Prostate gland (tissue), 2 donors: ENCODE results near the gene VTI1B. TPM values are rescaled to one million over a fixed set of nuclear protein-coding genes. Genes with fewer than 3 reads are reported as not detected.
"Not testable (repeated sequence)": the region's sequence is repeated elsewhere in the genome, so short reads cannot be mapped to it uniquely, and the experiment has no call there.

Source experiments
- DNase-seq: peaks from one replicate; pipeline ENCODE4 v3.0.0-alpha.2; 2019; ENCODE audit warnings: low spot score
- H3K27ac ChIP-seq, 2 donors: fragments of 200-600 bp; sonication (generic); 2 replicates each; pipeline ENCODE4 v1.5.1; 2017 to 2019
- H3K27me3 ChIP-seq: fragments of 200-600 bp; sonication (generic); replicated peaks from 2 replicates; pipeline ENCODE4 v1.5.1; 2019; ENCODE audit not compliant: insufficient read depth
- H3K36me3 ChIP-seq, 2 donors: fragments of 200-600 bp; sonication (generic); 1 replicate in 1 of 2; 2 replicates in 1 of 2; pipeline versions ENCODE4 v1.5.1 to v1.8.1; 2017 to 2019
- H3K4me1 ChIP-seq: fragments of 200-600 bp; sonication (generic); replicated peaks from 2 replicates; pipeline ENCODE4 v1.5.1; 2019
- H3K4me3 ChIP-seq, 2 donors: fragments of 200-600 bp; sonication (generic); 2 replicates each; pipeline ENCODE4 v1.5.1; 2017 to 2019
- H3K9me3 ChIP-seq: fragments of 200-600 bp; sonication (generic); 2 replicates; pipeline ENCODE4 v1.5.1; 2017
- POLR2A ChIP-seq: fragments of 450-650 bp; IDR thresholded peaks from one replicate; pipeline ENCODE4 v1.6.1; 2016; ENCODE audit warnings: antibody characterized with exemption, mild to moderate bottlenecking
- POLR2AphosphoS5 ChIP-seq: sonication (generic); formaldehyde crosslinking; IDR thresholded peaks from one replicate; pipeline ENCODE4 v1.6.1; 2017; ENCODE audit warnings: antibody characterized with exemption
- WGBS: methylation state at CpG from one replicate; pipeline ENCODE4 v1.1.5; 2018; 5-methylcytosine and 5-hydroxymethylcytosine counted together
- intact Hi-C: fragments of 100-400 bp; cut with DNase I; formaldehyde crosslinking; loops from one replicate; pipeline ENCODE4 v1.14.2; 2022
- total RNA-seq, 2 donors: library from RNA; depleted of rRNA; stranded (reverse); fragments of >200 nt; gene quantifications; one replicate each; pipeline ENCODE4 v1.1.0, GENCODE V29; 2016
- TF ChIP-seq, protein P1 (sequence below), 4 experiments: fragments of 200-600 bp in 2 of 4; fragments of 450-650 bp in 2 of 4; sonication (generic) in 2 of 4; IDR thresholded peaks; 1 replicate in 3 of 4; 2 replicates in 1 of 4; pipeline ENCODE4 v1.5.1; 2016 to 2019; ENCODE audit warnings: antibody characterized with exemption in 4 of 4, mild to moderate bottlenecking in 2 of 4, moderate library complexity in 2 of 4

VTI1B gene
- total RNA-seq, 2 donors from 2014 or later = 52.0 to 52.6 TPM

DNA sequence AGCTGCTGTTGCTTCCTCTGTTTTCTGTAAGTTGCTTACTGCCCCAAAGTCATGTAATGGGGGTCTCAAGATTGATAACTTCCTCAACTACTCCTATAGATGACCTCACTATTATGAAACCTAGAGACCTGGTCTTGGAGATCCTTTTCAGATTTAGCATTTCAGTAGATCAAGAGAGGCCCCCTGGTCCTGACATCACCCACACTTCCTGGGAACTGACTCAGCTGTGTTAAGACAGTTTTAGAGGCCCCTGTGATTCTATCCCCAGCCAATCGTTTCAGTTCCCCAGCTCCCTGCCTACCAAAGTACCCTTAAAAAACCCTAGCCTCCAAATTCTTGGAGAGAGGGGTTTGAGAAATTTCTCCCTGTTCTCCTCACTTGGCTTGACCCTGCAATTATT is 63.9 kb downstream of the VTI1B start:
- intact Hi-C loops = no loop called here
- no peak for DNase-seq
- Histone ChIP-seq H3K9me3 (no peaks in the 10 kb centered on the region), H3K27ac (no peak overlapping the region), H3K36me3 (no peaks in the 10 kb centered on the region), H3K4me1 (no peaks in the 10 kb centered on the region), H3K27me3 (no peaks in the 10 kb centered on the region), H3K4me3 (no peak overlapping the region)
- 88% methylated on average over 1 of the region's 1 CpG for WGBS
- TF ChIP-seq POLR2A (no peak), POLR2AphosphoS5 (no peak)
- TF ChIP-seq, protein P1, sequence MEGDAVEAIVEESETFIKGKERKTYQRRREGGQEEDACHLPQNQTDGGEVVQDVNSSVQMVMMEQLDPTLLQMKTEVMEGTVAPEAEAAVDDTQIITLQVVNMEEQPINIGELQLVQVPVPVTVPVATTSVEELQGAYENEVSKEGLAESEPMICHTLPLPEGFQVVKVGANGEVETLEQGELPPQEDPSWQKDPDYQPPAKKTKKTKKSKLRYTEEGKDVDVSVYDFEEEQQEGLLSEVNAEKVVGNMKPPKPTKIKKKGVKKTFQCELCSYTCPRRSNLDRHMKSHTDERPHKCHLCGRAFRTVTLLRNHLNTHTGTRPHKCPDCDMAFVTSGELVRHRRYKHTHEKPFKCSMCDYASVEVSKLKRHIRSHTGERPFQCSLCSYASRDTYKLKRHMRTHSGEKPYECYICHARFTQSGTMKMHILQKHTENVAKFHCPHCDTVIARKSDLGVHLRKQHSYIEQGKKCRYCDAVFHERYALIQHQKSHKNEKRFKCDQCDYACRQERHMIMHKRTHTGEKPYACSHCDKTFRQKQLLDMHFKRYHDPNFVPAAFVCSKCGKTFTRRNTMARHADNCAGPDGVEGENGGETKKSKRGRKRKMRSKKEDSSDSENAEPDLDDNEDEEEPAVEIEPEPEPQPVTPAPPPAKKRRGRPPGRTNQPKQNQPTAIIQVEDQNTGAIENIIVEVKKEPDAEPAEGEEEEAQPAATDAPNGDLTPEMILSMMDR (IDR thresholded peaks at IDR 0.05) = no peak

DNA sequence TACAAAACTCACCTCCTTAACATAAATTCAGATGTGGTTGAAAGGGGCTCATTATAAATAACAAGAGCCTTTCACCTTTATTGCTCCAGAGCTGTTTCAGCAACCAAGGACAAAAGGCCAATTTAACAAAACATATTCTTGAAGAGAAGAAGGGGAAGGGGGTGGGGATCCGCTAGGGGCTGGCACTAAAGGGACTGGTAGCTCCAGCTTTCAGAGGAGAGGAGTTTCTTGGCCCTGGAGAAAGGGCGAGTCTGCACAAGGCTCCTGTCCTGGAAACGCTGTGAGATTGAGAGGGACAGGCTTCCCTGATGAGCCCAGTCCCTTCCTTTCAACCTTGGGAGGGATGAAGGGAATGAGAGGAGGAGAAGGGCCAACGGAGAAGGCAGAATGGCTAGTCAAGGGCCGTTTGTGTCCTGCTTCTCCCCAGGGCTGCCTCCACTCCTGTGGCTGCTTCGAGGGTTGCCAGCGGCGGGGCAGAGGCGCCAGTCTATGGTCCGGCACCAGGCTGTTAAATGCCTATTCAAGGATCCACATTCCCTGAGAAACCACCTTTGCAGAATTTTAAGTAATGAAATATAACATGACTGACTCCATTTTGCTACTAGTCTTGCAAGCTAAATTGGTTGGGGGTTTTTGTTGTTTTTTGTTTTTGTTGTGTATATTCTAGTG is 64.7 kb downstream of the VTI1B start:
- Histone ChIP-seq H3K4me3 (no peak overlapping the region), H3K27ac (no peak overlapping the region), H3K9me3 (no peaks in the 10 kb centered on the region), H3K4me1 (no peaks in the 10 kb centered on the region), H3K27me3 (no peaks in the 10 kb centered on the region), H3K36me3 (no peaks in the 10 kb centered on the region)
- intact Hi-C loops = no loop called here
- DNase-seq = no peak
- 63% methylated on average over 10 of the region's 10 CpGs for WGBS
- TF ChIP-seq POLR2AphosphoS5 (no peak), POLR2A (no peak)
- TF ChIP-seq, protein P1 (IDR thresholded peaks at IDR 0.05) = no peak

DNA sequence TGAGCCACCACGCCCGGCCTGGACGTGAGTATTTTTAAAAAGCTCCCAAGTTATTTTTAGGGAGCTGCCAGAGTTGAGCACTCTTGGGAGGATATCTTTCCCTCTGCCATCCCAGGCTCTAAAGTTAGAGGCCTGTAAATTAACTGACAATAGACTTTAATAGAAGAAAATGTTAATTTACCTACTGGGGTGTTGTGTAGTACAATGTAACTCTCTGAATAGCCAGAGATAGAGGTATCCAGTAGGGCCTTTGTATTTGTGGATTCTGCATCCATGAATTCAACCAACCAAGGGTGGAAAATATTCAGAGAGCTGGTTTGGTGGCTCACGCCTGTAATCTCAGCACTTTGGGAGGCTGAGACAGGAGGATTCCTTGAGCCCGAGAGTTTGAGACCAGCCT is 66.8 kb downstream of the VTI1B start:
- Histone ChIP-seq H3K27ac (no peak overlapping the region), H3K36me3 (no peaks in the 10 kb centered on the region), H3K4me1 (no peaks in the 10 kb centered on the region), H3K9me3 (no peaks in the 10 kb centered on the region), H3K27me3 (no peaks in the 10 kb centered on the region), H3K4me3 (no peak overlapping the region)
- TF ChIP-seq, protein P1 (IDR thresholded peaks at IDR 0.05) = no peak
- TF ChIP-seq POLR2A = no peak
- TF ChIP-seq POLR2AphosphoS5 = no peak
- DNase-seq = no peak
- intact Hi-C loops = no loop called here
- 95% methylated on average over 5 of the region's 5 CpGs for WGBS

DNA sequence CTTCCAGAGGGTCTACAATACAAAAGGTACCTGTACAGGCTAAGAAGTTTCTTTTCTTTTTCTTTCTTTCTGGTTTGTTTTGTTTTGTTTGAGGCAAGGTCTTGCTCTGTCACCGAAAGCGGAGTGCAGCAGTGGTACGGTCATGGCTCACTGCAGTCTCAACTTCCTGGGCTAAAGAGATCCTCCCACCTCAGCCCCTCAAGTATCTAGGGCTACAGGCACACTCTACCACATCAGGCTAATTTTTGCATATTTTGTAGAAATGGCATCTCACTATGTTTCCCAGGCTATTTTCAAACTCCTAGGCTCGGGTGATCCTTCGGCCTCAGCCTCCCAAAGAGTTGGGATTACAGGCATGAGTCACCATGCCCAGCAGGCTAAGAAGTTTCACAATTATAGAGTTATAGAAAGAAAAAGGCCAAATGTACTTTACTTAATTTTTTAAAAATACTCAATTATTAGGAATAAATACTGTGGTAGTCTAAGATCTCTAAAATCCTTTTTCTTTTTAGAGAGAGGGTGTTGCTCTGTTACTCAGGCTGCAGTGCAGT is 71.4 kb downstream of the VTI1B start:
- DNase-seq = no peak
- TF ChIP-seq POLR2AphosphoS5 (no peak), POLR2A (no peak)
- TF ChIP-seq, protein P1 (IDR thresholded peaks at IDR 0.05) = no peak
- intact Hi-C loops = no loop called here
- Histone ChIP-seq H3K4me1 (no peaks in the 10 kb centered on the region), H3K4me3 (no peak overlapping the region), H3K36me3 (no peaks in the 10 kb centered on the region), H3K27ac (no peak overlapping the region), H3K27me3 (no peaks in the 10 kb centered on the region), H3K9me3 (no peaks in the 10 kb centered on the region)
- WGBS = 74% methylated on average over 5 of the region's 5 CpGs

DNA sequence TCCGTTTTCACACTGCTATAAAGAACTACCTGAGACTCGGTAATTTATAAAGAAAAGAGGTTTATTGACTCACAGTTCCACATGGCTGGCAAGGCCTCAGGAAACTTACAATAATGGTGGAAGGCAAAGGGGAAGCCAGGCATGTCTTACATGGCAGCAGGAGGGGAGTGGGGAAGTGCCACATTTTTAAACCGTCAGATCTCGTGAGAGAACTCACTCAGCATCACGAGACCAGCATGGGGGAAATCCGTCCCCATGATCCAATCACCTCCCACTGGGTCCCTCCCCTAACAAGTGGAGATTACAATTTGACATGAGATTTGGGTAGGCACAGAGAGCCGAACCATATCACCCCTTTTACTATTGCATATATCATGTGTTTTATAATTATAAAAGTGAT is 72.4 kb downstream of the VTI1B start:
- no peaks in the 10 kb centered on the region for H3K9me3 ChIP-seq
- intact Hi-C loops = no loop called here
- WGBS = 64% methylated on average over 7 of the region's 7 CpGs
- TF ChIP-seq POLR2AphosphoS5 = no peak
- TF ChIP-seq POLR2A = no peak
- TF ChIP-seq, protein P1 (IDR thresholded peaks at IDR 0.05) = no peak
- no peaks in the 10 kb centered on the region for H3K27me3 ChIP-seq
- no peak for DNase-seq
- H3K4me1 ChIP-seq = no peaks in the 10 kb centered on the region
- H3K36me3 ChIP-seq = no peaks in the 10 kb centered on the region
- H3K4me3 ChIP-seq = no peak overlapping the region
- H3K27ac ChIP-seq = no peak overlapping the region

DNA sequence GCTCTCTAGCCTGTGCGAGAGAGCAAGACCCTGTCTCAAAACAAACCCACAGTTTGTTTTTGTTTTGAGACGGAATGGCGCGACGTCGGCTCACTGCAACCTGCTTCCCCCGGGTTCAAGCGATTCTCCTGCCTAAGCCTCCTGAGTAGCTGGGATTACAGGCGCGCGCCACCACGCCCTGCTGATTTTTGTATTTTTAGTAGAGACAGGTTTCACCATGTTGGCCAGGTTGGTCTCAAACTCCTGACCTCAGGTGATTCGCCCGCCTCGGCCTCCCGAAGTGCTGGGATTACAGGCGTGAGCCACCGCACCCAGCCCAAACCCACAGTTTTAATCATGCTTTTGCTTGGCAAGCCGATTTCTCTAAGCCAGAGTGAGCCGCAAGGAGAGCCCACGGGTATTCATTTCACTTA is 73.9 kb downstream of the VTI1B start:
- H3K4me1 ChIP-seq, intact Hi-C loops, DNase-seq, H3K27me3 ChIP-seq, H3K9me3 ChIP-seq, H3K36me3 ChIP-seq: not testable (repeated sequence)
- 85% methylated on average over 21 of the region's 21 CpGs for WGBS
- Histone ChIP-seq H3K4me3 (peak overlapping the region; percentile 81 to 93), H3K27ac (peak overlapping the region; percentile 86 to 93)
